Measurements from ENCODE around the gene BMP8B. TPM values are rescaled to one million over a fixed set of nuclear protein-coding genes. Genes with fewer than 3 reads are reported as not detected.
"Not testable (repeated sequence)": the region's sequence is repeated elsewhere in the genome, so short reads cannot be mapped to it uniquely, and the experiment has no call there.

BMP8B gene
- total RNA-seq, 1 donor from 2014 or later = 1.3 TPM

DNA sequence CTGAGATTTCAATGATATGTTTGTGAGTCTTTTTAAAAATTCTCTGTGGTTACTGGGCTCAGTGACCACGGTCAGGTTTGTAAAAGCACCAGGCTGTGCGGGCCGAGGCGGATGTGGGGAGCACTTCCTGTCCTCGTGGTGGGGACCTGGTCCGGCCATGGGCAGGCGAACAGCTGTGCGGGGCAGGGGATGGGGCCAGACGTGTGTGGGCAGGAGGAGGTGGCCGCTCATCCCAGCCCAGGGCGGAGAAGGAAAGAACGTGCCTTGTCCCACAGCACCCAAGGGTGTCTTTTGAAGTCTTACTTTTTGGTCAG is 12.3 kb downstream of the BMP8B start:
- Histone ChIP-seq H3K27me3 (ENCODE audit: control insufficient read depth, insufficient read depth, low read length) (peaks cover 5% of the 10 kb centered on the region), H3K4me3 (ENCODE audit: low read depth, low read length) (no peak overlapping the region), H3K36me3 (ENCODE audit: control insufficient read depth, insufficient read depth, low read length) (no peaks in the 10 kb centered on the region)
- DNase-seq (ENCODE audit: low read depth) = no peak
- FAIRE-seq = no peak
- TF ChIP-seq, protein P1, sequence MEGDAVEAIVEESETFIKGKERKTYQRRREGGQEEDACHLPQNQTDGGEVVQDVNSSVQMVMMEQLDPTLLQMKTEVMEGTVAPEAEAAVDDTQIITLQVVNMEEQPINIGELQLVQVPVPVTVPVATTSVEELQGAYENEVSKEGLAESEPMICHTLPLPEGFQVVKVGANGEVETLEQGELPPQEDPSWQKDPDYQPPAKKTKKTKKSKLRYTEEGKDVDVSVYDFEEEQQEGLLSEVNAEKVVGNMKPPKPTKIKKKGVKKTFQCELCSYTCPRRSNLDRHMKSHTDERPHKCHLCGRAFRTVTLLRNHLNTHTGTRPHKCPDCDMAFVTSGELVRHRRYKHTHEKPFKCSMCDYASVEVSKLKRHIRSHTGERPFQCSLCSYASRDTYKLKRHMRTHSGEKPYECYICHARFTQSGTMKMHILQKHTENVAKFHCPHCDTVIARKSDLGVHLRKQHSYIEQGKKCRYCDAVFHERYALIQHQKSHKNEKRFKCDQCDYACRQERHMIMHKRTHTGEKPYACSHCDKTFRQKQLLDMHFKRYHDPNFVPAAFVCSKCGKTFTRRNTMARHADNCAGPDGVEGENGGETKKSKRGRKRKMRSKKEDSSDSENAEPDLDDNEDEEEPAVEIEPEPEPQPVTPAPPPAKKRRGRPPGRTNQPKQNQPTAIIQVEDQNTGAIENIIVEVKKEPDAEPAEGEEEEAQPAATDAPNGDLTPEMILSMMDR (IDR thresholded peaks at IDR 0.05; ENCODE audit: insufficient read depth, low read length, severe bottlenecking) = no peak

DNA sequence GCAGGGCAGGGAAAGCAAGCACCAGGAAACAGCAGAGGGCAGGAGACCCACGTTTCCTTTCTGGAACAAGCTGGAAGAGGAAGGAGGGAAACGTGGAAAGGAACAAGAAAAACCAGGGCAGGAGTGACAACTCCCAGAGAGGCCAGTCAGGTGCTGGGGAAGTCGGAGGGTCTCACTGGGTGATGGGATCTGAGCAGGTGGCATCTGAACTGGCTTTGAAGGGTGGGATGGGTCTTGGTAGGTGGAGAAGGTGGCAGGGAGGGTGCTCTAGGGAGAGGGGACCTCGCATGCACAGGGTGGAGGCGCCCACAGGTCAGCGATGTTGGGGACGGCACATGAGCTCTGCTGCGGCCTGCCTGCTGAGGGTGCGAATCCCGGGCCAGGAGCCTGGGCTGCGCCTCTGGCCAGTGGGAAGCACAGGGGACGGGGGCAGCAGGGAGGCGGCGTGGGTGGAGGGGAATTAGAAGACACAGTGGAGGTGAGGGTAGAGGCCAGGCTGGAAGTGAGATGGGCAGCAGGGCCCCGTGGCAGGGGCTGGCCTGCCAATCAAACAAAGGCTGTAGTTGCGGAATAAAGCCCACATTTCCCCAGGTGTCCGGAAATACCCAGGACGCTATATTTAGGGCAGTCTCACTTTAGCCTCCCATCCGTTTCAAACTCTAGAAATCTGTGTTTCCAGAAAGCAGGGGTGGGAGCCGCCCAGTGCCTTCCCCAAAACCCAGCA is 12.8 kb downstream of the BMP8B start:
- peak; percentile 89 for FAIRE-seq
- H3K4me3 ChIP-seq (ENCODE audit: low read depth, low read length); H3K27me3 ChIP-seq (ENCODE audit: control insufficient read depth, insufficient read depth, low read length): not testable (repeated sequence)

DNA sequence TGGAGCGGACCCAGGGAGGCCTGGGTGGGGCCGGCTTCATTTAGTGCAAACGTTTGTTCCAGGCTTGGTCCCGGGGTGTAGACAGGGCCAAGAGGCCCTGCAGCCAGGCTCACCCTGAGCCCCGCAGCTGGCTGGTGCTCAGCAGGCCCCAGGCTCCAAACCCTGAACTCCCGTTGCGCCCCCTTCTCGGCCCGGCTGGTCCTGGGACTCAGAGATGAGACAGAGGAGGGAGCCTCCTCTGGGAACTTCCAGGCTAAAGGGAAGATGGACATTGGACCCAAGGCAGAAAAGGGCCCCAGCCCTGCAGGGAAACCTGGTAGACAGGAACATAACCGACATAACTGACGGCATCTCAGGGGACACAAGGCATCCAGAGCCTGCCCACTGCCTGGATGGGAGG is 13.5 kb downstream of the BMP8B start:
- not testable (repeated sequence) for FAIRE-seq; H3K36me3 ChIP-seq (ENCODE audit: control insufficient read depth, insufficient read depth, low read length); H3K4me3 ChIP-seq (ENCODE audit: low read depth, low read length); H3K27me3 ChIP-seq (ENCODE audit: control insufficient read depth, insufficient read depth, low read length); DNase-seq (ENCODE audit: low read depth)

More for the DNA sequence above, 12.8 kb downstream of the BMP8B start:
- H3K36me3 ChIP-seq (ENCODE audit: control insufficient read depth, insufficient read depth, low read length); DNase-seq (ENCODE audit: low read depth): not testable (repeated sequence)

DNA sequence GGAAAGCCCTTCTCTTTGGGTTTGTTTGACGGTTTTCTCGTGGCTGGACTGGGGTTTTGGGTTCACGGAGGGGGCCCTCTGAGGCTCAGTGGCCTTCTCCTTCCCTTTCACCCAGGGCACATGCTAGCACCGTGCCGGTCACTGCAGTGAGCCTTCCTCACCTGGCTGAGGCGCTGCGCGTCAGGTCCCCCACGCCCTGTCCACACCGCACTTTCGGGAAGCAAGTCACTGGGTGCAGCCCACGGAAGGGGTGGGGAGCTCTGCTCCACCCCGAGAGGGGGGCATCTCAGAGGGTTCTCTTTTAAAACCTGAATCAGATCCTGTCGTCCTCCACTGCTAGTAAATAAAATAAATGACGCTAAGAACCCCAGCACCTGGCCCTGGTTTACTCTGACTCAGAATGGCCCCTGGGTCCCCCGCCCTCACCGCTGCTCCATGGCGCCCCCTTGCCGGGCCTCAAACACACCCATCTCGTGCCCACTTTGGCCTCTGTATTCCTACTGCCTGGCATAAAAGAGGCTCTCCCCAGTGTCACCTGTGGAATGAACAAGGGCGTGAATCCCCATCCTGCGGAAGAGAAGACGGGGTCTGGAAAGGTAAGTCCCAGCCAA is 15.2 kb downstream of the BMP8B start:
- H3K4me3 ChIP-seq (ENCODE audit: low read depth, low read length); DNase-seq (ENCODE audit: low read depth); H3K27me3 ChIP-seq (ENCODE audit: control insufficient read depth, insufficient read depth, low read length); H3K36me3 ChIP-seq (ENCODE audit: control insufficient read depth, insufficient read depth, low read length): not testable (repeated sequence)
- peak; percentile 52 for FAIRE-seq

DNA sequence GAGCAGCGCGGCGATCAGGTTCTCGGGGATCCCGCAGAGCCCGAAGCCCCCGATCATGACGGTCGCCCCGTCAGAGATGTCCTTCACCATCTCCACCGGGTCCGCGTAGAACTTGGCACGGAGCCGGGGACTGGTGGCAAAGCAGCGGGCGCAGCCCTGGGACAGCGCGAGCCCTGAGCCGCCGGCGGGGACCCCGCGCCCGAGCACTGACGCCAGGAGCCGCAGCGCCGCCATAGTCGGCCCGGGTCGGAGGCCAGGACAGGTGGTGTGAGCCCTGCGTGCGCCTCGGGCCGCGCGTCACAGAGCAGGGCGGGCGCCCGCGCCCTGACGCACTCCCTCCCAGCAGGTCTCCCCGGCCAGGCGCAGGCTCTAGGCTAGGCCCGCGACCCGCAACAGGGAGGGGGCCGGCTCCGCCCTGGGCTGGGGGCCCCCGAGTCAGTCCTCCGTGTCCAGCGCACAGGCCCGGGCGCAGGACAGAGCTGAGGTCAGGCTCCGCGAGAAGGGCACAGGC is 17.6 kb downstream of the BMP8B start, which contains the start of gene OXCT2:
Gene OXCT2 (minus strand): TSS at position 327 of the 511 bp plus-strand sequence. CDS start 93 bp downstream, at position 234.
- not testable (repeated sequence) for H3K4me3 ChIP-seq (ENCODE audit: low read depth, low read length); H3K36me3 ChIP-seq (ENCODE audit: control insufficient read depth, insufficient read depth, low read length); H3K27me3 ChIP-seq (ENCODE audit: control insufficient read depth, insufficient read depth, low read length); DNase-seq (ENCODE audit: low read depth); FAIRE-seq

DNA sequence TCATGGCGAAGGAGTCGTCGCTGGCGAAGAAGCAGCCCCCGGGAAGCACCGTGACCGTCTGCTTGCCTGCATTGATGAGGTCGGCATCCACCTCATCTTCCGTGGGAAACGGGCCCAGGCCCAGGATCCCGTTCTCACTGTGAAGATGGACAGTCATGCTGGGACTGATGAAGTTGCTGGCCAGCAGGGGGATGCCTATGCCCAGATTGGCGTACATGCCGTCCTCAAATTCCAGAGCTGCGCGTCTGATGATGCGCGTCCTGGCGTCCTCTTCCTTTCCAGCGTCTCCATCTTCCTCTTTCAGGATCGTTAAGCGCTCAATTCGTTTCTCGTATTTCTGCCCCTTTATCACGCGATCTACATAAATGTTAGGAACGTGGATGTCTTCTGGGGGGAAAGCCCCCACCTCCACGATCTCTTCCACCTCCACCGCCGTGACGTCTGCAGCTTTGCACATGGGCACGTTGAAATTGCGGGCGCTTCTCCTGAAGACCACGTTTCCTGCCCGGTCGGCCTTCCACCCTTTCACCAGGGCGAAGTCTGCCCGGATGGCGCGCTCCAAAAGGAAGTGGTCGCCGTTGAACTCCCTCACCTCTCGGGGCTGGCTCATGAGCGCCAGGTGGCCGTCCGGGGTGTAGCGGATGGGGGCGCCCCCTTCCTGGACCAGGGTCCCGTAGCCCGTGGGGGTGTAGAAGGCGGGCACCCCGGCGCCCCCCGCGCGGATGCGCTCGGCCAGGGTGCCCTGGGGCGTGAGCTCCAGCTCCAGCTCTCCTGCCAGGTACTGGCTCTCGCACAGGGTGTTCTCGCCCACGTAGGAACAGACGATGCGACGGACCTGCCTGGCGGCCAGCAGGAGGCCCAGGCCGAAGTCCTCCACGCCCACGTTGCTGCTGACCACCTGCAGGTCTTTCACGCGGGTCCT is 18.3 kb downstream of the BMP8B start:
- DNase-seq (ENCODE audit: low read depth) = peak; percentile 10
- not testable (repeated sequence) for FAIRE-seq; H3K27me3 ChIP-seq (ENCODE audit: control insufficient read depth, insufficient read depth, low read length); H3K4me3 ChIP-seq (ENCODE audit: low read depth, low read length); H3K36me3 ChIP-seq (ENCODE audit: control insufficient read depth, insufficient read depth, low read length)

DNA sequence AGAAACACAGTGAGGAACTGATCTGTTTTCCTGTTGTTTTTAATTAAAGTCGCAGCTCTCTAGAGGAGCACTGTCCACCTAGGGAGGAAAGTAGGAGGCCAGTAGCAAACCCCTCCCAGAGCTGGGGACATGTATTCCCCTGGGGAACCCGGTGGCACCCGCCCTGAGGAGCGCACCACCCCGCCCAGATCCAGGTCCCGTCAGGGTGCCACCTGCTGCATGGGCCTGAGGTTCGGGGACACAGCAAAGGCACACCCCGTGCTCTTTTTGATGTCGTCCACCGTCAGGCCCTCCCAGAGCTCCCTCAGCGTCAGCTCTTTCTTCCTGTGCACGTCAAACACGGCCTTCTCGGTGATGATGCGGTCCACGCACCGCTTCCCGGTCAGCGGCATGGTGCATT is 19.2 kb downstream of the BMP8B start:
- H3K36me3 ChIP-seq (ENCODE audit: control insufficient read depth, insufficient read depth, low read length); H3K4me3 ChIP-seq (ENCODE audit: low read depth, low read length); DNase-seq (ENCODE audit: low read depth); H3K27me3 ChIP-seq (ENCODE audit: control insufficient read depth, insufficient read depth, low read length): not testable (repeated sequence)
- FAIRE-seq = peak; percentile 83

DNA sequence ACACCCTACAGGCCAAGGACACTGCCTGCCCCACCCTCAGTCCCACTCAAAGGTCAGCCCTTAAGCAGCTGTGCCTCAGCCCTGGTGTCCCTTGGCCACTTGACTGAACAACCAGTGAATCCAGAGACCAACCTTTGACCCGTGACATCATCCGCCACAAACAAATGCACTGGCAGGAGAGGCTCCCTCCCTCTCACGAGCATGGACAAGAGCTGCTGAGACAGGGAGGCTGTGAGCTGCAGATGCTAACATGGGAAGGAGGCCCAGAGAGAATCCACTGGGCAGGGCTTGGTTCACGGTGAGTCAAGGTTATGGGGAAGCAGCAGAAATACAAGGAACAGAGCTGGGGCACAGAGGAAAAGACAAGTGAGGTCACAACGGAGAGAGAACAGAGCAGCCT is 22.2 kb downstream of the BMP8B start:
- H3K4me3 ChIP-seq (ENCODE audit: low read depth, low read length); H3K27me3 ChIP-seq (ENCODE audit: control insufficient read depth, insufficient read depth, low read length); FAIRE-seq; DNase-seq (ENCODE audit: low read depth); H3K36me3 ChIP-seq (ENCODE audit: control insufficient read depth, insufficient read depth, low read length): not testable (repeated sequence)

DNA sequence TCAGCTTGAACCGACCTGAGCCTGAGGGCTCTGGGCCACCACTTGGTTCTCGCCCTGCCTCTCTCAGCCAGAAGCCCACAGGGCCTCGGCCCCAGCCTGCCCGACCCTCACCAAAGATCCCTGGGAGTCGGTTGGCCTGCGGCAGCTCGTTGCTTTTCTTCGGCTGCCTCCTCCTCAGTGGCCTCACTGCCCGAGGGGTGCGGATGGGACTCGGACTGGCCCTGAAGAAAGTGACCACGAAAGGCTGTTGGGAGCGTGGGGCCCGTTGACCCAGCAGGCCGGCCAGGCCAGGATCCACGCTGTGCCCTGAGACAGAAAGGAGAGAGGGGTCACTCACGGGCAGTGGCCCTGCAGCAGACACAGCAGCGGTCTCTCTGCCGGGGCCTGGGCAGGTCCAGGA is 24.2 kb downstream of the BMP8B start:
- H3K36me3 ChIP-seq (ENCODE audit: control insufficient read depth, insufficient read depth, low read length); H3K27me3 ChIP-seq (ENCODE audit: control insufficient read depth, insufficient read depth, low read length); FAIRE-seq; DNase-seq (ENCODE audit: low read depth); H3K4me3 ChIP-seq (ENCODE audit: low read depth, low read length): not testable (repeated sequence)

DNA sequence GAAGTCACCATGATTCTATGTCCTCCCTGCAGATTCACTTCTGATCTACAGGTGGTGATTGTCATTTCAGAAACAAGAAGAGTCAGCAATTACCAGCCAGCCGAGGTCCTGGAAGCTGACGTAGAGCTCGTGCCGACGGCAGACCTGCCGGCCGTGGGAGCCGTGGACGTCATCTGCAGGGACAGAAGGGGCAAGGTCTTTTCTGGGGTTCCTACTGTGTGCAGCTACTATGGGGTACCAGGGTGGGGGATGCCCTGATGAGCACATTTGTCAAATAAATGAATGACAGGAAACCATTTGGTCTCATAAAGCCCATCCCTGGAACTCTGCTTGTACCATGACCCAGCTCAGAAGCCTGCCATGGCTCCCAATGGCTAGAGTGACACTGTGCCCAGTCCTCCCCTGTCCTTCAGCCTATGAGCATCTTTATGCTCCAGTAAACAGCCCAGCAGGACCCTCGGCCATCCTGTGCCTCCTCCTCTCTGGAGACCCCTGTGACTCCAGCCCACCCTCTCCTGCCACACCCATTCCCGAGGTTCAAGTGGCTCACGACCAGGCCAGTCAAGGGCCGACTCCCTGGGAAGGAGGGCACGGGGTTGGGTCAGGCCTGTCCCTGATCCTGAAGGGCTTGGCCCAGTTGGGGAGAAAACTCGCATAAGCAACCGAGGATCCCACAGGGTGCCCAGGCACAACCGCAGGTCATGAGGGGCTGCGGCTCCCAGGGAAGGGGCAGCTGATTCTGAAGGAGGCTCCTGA is 24.9 kb downstream of the BMP8B start:
- H3K36me3 ChIP-seq (ENCODE audit: control insufficient read depth, insufficient read depth, low read length); H3K27me3 ChIP-seq (ENCODE audit: control insufficient read depth, insufficient read depth, low read length); H3K4me3 ChIP-seq (ENCODE audit: low read depth, low read length); DNase-seq (ENCODE audit: low read depth): not testable (repeated sequence)
- FAIRE-seq = peak; percentile 40
